ENCODE data around the gene FHIT.

- TF ChIP-seq CTCF (IDR thresholded peaks at IDR 0.05; ENCODE audit: low read depth, low read length, poor library complexity, severe bottlenecking): no peak
- no peak for TF ChIP-seq EZH2phosphoT487 (IDR thresholded peaks at IDR 0.05; ENCODE audit: borderline replicate concordance, low read length)
Measured at GRCh38 chr3:60399292-60399691, 852.0 kb downstream of the FHIT start.
